GM18870 (cell line): ENCODE data around the gene OLFML2A.

Experiments used
- ATAC-seq: cut with Tn5 transposase; IDR thresholded peaks from one replicate; pipeline ENCODE4 v1.9.1; 2021; ENCODE audit warnings: moderate library complexity; ENCODE audit not compliant: unreplicated experiment

Gene OLFML2A

DNA sequence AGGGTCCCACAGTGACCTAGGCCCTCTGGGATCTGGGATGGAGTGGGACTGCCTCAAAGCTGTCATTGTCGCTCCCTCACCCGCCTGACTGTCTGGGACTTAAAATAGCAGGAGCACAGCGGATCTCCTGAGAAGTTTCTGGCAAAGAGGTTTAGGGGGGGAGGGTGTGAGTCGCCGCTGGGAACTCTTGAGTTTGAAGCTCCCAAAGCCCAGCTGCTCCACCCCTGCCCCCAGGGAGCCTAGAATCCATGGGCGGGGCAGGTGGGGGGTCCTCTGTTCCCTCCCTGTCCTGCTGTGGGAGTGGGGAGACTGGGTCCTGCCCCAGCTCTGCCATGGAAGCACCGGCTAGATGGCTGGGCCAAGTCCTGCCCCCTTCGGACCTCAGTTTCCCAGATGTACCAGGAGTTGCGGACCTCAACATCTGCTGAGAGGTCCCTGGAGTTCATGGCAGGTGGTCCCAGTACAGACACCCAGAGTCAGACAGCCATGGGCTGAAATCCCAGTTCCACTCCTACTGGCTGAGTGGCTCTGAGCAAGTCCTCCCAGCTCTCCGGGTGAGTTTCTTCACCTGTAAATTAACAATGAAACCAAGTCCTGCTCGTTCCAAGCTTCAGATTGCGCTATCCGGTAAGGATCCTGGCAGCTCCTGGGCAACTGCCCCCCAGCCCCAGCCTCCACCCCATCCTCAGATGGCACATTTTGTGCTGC lies 75.3 kb downstream of the OLFML2A start:
- no peak for ATAC-seq

DNA sequence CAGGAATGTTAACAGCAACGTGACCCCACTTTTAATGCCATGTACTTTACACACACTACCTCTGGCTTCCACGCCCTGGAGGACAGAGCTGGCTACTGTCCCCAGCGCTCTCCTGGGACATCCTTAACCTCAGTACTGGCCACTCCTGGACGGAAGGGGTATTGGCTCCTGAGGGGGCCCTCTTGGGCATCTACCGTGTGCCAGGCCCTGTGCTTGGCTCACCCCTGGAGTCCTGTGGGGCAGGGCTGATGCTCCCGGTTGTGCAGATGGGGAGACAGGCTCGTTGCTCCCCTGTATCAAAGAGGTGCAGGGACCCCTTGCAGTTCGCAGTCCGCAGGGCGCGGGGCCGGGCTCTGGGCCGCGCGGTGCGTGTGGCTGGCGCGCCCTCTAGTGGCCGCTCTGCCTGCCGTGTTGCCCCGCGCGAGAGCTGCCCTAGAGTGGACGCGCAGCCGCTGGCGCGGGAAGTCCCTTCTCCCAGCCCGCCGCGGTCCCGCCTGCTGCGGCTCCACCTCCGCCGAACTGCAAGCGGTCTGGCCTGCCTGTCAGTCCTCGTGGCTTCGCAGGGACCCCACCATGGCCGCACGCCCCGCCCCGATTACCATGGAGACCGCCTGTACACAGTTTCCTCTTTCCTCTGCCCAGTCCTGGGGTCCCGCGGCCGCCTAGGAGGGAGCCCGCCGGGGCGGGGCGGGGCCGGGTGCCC lies 76.0 kb downstream of the OLFML2A start, which contains the start of gene WDR38:
TSS of gene WDR38 (plus strand) at position 632 of the 703 bp plus-strand sequence. CDS start 72 bp downstream, outside the sequence.
- peak; percentile 48 for ATAC-seq

DNA sequence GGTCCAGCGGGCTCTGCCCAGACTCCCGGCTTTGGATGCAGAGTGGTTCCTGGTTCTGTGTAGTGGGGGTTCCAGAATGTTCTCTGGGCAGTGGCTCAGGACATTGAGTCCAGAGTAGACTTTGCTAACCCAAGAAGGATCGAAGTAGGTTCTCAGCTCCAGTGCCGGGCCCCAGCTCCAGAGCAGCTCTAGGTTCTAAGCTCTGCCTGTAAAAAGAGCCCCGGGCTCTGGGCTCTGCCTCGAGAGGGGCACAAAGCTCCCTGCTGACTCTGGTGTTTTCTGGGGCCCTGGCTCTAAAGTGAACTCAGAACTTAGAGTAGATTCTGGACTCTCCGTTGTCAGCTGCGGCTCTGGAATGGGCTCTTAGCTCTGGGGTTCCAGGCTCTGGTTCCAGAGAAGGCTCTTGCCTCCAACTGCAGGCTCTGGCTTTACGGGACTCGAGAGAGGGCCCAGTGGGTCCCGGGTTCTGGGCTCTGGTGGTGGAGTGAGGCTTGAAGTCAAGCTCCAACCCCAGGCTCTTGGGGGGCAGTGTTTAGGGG lies 76.7 kb downstream of the OLFML2A start:
- ATAC-seq = no peak

DNA sequence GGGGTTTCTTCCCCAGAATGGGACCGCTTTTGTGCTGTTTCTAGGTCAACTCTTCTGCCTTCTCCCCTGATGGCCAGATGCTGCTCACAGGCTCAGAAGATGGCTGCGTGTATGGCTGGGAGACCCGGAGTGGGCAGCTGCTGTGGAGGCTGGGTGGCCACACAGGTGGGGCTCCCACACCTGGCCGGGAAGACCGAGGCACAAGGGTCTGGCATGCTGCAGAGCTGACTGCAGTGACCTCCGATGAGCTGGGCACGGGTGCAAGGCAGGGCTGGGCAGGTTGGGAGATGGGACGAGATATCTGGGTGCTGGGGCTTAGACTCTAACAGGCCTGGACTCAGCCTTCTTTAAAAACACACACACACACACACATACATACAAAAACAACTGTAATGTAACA lies 77.2 kb downstream of the OLFML2A start:
- no peak for ATAC-seq

DNA sequence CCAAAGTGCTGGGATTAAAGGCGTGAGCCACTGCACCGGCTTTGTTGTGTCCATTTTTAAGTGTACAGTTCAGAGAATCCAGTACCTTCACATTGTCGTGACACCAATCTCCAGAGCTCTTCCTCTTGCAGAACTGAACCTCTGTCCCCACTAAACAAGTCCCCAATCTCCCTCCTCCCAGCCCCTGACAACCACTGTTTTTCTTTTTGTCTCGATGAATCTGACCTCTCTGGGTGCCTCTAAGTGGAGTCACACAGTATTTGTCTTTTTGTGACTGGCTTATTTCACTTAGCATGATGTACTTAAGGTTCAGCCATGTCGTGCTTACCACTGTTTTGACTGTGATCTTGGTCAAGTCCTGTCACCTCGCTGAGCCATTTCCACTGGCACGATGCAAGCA lies 77.9 kb downstream of the OLFML2A start:
- no peak for ATAC-seq

DNA sequence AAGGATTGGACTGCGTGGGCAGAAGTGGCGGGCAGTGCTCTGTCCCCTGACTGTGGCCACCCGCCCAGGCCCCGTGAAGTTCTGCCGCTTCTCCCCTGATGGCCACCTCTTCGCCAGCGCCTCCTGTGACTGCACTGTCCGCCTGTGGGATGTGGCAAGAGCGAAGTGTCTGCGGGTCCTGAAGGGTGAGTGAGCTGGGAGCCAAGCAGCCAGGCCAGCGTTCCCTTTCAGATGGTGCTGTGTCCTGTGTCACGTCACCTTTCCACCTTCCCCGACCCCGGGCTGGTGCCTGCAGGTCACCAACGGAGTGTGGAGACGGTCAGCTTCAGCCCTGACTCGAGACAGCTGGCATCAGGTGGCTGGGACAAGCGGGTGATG lies 78.6 kb downstream of the OLFML2A start:
- ATAC-seq = no peak

DNA sequence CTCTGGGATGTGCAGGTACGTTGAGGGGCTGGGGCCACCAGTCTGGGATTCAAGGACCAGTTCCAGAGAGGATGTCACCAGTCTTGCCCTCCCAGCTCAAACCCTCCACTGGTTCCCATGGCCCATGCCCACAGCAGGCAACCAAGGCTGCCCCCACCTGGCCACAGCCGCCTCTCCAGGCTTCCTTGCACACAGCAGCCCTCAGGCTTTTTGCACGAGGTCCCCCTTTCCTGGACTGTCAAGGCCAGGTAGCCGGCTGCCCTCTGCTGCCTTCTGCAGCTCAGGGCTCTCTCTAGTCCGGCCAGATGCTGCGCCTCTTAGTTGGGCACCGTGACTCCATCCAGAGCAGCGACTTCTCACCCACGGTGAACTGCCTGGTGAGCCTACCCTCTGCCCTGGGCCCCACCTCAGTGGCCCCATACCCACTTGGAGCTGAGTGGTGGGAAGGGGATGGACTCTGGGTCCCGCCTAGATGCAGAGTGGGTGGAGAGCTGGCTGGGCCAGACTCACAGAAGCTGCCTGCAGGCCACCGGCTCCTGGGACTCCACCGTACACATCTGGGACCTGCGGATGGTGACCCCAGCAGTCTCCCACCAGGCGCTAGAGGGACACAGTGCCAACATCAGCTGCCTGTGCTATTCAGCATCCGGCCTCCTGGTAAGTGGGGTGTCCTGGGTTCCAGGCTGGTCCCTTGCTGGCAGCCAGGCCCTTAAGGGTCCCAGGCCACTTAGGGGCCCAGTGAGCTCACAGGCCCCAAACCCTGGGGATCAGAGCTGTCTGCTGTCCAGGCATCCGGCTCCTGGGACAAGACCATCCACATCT lies 79.2 kb downstream of the OLFML2A start:
- no peak for ATAC-seq

DNA sequence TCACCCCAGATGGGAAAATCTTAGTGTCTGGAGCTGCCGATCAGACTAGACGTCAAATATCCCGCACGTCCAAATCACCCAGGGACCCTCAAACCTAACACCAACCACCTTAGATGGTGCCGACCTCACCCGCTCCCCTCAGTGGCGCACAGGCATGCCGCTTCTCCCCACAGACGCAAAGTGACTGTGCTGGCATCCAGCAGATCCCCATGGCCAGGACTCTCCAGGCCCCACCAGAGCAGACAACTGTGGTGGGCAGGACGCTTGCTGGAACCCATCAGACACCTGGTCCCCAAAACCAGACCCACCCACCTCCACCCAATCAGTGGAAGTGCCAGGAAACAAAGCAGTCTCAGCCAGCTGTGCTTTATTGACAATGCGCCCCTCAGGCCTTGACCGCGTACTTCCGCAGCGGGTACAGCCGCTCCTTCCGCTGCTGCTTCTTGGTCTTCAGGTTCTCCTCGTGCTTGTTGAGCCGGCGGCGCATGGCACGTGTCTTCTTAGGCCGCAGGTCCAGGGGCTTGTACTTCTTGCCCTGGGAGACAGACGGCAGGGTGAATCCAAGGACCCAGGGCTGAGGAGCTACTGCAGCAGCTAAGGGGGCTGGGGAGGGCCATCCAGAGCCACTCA lies 80.7 kb downstream of the OLFML2A start:
- ATAC-seq = no peak

DNA sequence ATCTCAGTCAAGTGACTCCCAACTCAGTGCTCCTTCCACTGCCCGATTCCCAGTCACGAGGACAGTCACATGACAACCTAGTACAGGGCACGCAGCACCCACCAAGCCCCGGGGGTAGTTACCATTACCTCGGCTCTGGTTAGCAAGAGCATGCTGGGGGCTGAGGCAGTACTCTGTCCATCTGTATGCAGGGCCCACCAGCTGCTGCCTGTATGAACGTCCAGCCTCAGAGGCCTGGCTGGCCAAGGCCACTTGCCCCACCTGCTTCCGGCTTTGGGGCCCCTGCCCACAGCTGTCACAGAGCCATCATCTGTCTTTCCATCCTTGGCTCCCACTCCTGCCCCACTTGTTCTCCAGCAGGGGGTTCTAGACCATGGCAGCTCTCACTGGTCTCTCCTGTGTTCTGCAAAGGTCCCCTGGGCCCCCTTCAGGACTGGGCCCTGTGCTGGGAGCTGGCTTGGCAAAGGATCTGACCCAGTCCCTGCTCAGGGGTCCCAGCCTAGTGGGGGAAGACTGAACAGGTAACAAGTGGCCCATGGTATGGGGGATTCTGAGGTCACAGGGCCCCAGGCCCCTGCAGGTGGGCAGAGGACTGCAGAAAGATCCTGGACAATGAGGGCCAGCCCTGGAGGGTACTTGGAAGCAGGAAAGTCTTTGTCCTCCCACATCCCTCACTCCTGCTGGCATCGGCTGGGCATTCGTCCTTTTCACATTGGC lies 81.6 kb downstream of the OLFML2A start:
- ATAC-seq = no peak

DNA sequence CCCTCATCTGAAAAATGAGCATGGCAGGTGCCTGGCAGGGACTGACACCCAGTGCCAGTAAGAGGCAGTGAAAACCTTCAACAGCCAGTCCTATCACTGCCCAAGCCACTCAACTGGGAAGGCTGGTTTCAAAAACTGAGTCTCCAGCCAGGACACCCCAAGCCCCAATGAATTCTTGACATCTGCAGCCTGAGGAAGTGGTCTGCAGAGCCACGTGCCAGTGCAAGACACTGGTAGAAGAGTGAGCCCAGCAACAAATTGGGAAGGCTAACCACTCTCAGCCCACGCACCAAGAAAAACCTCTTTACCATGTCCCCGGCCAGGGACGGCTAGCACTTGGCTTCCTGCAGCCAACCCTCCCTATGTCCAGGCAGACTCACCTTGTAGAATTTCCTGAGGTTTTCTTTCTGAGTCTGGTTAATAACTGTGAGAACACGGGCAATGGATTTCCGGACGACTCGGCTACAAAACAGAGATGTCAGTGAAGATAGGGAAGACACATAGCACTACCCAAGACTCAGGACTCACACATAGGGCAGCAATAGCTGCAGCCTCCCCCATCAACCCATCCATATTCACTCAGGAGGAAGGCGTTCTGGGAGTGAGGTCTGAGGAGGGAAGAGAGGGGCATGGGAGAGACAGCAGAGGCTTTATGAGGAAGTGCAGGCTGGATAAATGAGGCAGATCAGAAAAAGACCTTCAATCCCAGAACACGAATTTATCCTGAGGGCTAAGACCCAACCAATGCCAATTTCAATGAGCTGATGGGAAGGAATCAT lies 83.1 kb downstream of the OLFML2A start:
- no peak for ATAC-seq

DNA sequence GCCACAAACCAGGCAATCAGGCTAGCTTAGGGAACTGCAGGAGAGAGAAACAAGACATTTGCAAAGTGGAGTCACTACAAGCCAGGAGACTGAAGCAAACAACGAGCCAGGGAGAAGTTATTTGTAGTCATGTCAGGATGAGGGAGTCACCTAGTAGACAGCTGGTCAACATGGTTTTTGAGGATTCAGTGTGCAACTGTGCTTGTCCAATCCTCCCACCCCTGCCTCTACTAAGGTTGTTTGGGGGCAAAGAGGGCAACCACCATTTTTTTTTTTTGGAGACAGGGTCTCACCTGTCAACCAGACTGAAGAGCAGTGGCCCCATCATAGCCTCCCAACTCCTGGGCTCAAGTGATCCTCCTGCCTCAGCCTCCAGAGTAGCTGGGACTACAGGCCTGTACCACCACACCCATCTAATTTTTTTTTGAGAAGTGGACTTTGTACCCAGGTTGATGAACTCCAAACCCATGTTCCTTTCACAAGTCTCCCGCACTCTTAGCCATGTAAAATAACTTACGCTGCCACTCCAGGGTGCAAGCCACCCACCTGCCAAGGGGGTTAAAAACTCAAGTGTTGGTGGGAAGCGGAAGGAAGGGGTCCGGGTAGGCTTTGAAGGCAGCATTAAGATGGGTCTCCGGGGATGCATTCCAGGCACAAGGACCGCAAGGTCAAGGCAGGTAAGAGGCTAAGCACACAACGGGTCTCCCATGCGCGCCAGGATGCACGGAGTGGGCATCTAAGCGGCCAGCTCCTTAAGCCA lies 83.8 kb downstream of the OLFML2A start:
- ATAC-seq = no peak

DNA sequence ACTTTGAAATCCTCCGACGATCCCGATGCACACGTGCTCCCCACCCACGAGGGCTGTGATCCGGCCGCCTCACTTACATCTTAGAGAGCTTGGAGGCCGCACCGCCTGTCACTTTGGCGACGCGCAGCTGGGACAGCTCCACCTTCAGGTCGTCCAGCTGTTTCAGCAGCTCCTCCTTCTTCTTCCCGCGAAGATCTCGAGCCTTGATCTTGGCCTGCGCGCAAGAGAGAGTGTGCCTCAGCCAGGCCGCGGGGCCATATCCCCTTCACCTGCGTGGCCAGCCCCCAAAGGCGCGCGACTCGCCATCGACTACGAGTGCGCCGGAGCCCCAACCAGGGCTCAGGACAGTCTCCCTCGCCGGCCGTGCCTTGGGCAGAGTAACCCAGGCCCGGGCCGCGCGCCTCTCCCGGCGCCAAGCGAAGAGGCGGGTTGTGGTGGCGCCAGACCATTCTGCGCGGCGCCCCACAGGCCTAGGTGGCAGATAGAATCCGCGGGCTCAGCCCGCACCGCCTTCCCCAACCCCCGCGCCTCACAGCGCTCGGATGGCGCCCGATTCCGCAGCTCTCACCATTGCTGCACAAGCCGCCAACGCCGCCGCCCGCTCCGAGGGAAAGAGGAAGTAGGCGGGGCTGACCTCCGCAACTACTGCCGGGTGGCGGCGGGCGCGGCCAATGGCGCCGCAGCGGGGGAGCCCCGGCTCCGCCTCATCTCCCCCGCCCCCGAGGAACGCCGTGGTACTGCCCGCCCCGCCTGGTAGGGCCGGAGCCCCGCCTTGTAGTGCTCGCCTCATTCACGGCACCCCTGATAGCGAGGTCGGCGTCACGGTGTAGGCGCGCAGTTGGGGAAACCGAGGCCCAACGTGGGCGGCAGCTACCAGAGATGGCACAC lies 84.7 kb downstream of the OLFML2A start, which contains the start of the genes ARPC5L and RPL35:
TSS of gene ARPC5L (plus strand) at position 789 of the 888 bp plus-strand sequence. CDS start 7,161 bp downstream, outside the sequence.
TSS of gene RPL35 (minus strand) at position 616 of the 888 bp plus-strand sequence. CDS start at position 571, 45 bp downstream.
- ATAC-seq = peak; percentile 67

DNA sequence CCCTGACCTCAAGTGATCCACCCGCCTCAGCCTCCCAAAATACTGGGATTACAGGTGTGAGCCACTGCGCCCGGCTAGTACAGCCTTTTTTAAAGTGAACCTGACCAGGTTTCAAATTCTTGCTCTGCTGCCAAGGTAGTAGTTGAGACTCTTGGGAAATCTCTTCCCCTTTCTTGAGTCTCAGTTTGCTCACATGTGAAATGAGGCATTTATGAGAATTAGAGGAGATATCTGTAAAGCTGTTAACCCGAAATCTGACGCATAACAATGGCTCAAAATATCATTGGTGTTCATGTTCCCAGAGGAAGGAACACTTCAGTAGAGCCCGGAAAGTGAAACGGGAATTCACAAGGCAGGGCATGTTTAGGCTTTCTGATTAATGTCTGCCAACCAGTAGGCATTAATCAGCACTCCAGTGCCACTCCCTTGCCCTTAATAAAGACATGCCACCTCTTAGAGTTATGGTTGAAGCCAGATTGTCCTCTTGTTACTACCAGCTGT lies 86.5 kb downstream of the OLFML2A start:
- no peak for ATAC-seq
